Activated CD4-positive, alpha-beta T cell treated with anti-CD3 and anti-CD28 coated beads, Interleukin-2, amount 50 U/mL, for 24 hours (primary cell): ENCODE results near the gene ARMC2.
"Not testable (repeated sequence)": the region's sequence is repeated elsewhere in the genome, so short reads cannot be mapped to it uniquely, and the experiment has no call there.

ENCODE experiments used
- DNase-seq, 2 donors: peaks; one replicate each; pipeline ENCODE4 v3.0.0-alpha.2; 2020; ENCODE audit warnings: low read depth in 1 of 2, low spot score in 1 of 2

Gene ARMC2

DNA sequence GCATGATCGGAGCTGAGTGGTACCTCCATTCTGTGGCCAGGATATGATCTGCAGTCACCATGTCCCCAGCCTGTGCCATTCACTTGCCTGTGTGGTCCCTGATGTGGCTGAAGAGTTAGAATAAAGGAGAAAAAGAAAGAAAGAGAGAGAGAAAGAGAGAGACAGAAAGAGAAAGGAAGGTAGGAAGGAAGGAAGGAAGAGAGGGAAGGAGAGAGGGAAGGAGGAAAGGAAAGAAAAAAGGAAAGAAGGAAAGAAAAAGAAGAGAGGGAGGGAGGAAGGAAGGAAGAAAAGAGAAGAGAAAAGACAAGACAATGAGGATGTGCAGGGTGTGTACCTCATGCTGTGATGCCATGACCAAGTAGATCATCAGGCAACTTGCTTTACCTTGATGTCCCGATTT is 22.1 kb downstream of the ARMC2 start:
- DNase-seq, result no peak

DNA sequence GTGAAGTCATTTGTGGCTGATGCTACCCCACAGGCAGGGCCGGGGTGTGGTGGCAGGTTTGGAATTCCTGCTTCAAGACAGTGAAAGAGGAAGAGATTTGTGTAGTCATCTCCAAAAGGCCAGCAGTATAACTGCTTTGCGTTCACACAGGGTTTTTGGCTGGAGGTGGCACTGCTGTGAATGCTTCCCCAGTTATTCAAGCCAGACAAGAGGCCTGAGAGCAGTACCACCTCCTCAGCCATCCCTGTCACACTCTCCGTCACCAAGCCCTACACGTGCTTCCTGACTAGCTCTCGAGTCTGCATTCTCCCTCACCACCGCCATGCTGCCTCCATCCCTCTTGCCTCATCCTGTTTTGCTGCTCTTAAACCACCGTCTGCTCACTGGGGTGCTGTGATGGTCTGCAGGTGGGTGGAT is 23.9 kb downstream of the ARMC2 start:
- no peak for DNase-seq

DNA sequence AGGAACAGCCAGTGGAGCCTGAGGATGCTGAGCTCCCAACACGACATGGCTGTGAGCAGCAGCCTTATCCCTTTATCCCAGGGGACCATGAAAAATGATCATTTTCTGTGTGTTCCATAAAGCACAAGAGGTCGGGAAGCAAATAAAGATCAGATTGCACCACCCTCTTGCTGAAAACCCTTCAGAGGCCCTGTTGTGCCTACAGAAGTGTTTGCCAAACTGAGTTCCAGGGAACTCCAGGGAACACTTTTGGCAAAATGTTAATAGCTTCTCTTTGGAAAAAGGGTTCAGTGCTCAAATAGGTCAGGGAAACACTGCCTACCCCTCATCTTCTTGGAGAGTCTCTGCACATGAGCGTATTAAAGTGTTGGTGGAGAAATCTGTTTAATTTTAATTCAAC is 24.4 kb downstream of the ARMC2 start:
- no peak for DNase-seq

DNA sequence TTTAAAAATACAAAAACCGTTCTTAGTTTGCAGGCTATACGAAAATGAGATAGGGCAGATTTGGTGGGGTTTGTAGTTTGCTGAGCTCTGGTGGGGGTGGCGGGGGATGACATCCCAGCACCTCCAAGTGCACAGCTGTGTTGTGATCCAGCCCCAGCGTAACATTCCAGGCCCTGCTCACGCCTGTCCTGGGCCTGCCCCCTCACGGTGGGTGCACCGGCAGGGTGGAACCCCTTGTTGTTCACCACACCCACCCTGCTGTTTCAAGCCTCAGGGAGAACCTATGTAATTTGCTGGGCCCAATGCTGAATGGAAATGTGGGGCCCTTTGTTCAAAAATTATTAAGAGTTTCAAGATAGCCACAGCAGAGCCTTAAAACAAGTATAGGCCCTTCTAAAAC is 25.0 kb downstream of the ARMC2 start:
- DNase-seq, result no peak

DNA sequence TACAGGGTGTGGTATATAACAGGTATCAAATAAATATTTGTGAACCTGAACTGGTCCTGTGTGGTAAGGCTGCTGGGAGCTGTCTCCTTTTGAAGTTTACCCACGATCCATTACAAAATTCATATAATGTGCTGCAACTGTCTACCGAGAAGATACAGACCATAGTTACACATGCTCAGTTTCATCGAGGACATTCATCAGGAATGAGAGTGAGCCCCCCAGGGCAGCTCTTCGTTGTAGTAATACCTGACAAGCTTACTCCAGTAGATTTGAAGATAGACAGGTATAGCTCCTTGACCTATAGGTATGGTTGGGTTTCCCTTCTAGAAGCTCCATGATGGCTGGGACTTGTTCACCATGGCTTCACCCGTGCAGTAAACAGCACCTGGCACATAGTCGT is 25.7 kb downstream of the ARMC2 start:
- DNase-seq, result no peak

DNA sequence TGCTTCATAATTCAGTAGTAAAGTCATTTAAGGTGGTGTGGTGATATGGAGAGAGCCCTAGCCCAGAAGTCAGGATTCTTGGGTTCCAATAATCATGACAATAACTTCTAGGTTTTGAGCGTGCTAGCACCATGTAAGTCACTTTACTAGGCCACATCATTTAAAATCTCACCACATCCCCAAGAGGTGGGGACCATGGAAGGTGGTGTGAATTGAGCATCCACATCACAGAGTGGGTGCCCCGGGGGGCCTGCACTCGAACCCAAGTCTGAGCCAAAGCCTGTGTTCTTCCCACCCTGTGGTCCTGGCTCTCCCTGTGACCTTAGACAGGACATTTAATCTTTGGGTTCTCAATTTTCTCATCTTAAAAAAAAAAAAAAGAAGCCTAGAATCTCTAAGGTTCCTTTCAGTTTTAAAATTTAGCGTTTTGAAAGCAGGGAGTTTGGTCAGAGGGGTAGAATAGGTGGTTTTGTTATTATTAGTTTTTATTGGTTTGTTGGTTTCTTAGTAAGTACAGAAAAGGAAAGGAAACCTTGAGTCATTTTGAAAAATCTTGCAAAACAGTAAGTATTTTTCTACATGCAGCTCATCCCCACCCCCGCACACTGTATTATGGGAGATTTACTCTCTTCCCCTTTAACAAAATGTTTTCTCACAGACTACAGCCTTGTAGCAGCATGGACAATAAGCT is 26.4 kb downstream of the ARMC2 start:
- DNase-seq, result peak; percentile 37 to 62

DNA sequence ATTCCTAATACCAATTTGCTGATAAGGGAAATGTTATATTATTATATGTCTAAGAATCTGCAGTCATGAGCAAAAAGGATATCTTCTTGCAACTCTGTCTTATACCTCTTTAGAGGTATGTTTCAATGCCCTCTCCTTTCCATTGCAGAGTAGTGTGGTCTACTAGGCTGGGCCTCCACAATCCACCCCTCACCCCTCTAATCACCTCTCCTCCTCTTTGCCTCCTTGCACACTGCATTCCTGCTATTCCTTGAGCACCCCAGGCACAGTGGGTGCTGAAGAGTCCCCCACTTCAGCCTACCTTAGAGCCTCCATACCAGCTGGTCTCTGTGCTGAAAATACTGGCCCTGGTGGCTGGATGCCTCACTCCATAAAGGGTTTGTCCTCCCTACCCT is 26.9 kb downstream of the ARMC2 start:
- DNase-seq, result no peak

DNA sequence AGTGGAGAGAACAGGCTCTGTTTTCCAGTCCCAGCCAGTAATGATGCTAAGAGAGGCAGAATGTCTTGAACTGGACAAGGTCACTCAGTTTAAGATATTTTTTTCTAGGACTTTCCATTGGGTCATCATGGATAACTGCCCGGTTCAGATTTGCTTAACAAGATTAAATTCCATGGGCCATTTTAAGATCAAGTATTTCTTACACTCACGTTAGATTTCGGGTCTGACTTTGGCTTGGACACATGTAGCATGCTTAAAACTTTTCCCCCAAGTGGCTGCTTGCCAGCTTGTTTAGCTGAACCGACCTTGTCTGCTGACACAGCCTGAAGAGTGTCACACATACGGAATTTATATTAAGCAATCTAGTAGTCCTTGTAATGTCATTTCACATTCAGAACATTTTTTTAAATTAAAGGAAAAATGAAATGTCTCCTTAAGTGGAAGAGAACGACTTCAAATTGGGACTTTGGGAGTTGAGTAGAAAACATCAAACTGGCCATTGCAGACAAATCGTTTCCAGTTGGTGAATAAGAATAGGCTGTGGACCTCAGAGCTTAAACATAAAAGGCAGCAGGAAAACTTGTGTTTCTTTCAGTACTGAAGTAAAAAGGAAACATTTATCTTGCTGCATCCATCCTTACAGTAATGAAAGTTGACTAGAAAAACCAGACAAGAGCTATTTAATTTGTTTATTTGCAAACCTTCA is 29.0 kb downstream of the ARMC2 start:
- no peak for DNase-seq

DNA sequence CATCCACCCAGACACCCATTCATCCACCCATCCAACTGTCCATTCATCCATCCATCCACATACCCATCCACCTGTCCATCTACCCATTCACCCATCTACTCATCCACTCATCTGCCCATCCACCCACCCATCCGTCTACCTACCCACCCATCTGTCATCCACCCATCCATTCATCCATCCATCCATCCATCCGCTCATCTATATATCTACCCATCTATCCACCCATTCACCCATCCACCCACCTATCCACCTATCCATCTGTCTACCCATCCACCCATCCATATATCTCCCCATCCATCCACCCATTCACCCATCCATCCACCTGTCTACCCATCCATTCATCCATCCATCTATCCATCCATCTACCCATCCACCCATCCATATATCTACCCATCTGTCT is 30.7 kb downstream of the ARMC2 start:
- DNase-seq, result no peak

DNA sequence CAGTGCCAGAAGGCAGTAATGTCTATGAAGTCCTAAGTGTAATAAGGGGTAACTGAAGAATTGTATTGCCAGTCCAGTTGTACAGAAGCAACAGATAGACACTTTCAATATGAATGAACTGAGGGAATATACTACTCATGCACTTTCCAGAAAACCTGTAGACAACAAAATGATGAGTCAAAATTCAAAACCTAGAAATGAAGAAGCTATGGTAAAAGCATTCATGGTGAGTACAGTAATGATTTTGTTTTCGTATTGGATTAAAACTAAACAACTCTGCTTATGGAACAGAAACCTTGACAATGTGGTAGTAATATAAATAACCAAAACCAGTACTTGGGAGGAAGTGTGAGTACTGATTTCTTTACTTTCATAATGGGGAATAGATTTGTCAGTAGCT is 35.0 kb downstream of the ARMC2 start:
- DNase-seq, result no peak

DNA sequence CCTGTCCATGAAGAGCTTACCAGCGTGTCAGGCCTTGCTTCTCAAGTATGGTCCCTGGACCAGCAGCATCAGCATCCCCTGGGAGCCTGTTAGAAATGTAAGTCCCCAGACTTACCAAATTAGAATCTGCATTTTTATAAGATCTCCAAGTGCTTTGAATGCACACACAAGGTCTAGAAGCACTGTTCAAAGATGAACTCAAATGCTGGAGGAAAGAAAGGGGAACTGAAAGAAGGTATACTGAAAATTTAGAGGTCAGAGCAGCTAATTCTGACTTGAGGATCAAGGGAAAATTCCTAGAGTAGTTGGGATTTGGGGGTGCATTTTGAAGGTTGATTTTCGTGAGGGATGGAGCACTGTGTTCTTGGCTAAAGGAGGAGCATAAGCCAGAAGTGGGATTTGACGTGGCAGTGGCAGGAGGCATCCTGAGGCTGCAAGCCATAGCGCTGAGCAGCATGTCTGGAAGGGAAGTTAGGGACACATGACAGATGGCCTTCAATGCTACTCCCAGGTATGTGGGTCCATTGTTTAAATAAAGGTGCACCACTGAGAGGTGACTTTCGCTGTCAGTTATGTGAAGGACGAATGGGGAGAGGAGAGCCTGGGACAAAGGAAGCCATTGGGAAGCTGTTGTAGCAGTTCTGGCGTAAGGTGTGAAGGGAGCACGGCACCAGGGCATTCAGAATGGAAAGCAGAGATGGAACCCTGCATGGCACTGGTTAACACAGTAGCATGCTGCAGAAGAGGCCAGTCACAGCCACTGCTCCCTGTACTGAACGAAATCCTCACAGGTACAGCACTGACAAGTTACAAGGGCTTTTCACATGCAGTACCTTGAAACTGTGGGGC is 36.2 kb downstream of the ARMC2 start:
- no peak for DNase-seq

DNA sequence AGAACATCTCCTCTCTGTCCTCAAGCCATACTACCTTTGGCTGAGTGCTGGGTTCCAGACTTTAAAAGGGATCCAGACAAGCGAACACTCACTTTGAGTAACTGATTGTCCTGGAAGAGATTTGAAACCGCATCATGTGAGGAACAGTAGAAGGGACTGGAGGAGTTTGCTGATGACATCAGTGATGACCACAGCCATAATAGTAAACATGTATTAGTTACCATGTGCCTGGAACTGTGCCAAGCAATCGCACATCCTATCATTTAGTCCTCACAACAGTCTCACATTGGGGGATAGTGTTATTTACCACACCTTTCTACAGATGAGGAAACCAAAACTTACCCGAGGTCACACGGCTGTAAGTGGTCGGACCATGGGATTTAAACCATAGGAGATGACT is 39.8 kb downstream of the ARMC2 start:
- DNase-seq, result no peak

DNA sequence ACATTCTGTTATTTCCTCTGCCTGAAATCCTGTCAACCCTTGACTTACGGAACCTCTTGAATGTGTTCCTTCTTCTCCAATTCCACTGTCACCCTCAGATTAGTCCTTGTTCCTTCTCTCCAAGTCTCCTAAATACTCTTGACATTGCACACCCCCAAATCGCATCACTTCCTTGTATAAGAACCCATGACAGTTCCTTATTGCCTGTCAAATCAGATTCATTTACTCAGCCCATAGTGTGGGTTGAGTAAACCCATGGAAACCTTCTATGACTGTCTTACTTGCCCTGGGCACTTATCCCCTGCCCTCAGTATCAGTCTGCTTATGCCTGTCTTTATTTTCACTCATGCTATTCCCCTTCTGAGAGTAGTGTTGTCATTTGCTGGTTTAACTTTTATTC is 40.5 kb downstream of the ARMC2 start:
- no peak for DNase-seq

DNA sequence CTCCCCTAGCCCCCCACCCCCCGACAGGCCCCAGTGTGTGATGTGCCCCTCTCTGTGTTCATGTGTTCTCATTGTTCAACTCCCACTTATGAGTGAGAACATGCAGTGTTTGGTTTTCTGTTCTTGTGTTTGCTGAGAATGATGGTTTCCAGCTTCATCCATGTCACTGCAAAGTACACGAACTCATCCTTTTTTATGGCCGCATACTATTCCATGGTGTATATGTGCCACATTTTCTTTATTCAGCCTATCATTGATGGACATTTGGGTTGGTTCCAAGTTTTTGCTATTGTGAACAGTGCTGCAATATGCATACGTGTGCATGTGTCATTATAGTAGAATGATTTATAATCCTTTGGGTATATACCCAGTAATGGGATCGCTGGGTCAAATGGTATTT is 42.7 kb downstream of the ARMC2 start:
- DNase-seq, result not testable (repeated sequence)

DNA sequence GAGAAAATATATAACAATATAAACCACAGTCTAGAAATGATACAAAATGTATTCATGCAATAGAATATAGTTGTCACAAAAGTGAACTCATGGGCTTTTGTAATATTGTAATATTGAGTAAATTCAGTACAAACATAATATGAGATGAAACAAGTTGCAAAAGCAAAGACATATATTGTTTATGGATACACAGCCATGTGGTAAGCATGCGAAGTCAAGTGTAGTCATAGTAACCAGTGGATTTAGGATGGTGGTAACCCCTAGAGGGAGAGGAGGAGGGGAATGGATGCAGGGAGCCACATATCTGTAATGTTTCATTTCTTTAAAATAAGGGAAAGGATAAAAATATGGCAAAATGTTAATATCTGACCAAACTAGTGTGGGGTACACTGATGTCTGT is 47.3 kb downstream of the ARMC2 start:
- DNase-seq, result no peak

DNA sequence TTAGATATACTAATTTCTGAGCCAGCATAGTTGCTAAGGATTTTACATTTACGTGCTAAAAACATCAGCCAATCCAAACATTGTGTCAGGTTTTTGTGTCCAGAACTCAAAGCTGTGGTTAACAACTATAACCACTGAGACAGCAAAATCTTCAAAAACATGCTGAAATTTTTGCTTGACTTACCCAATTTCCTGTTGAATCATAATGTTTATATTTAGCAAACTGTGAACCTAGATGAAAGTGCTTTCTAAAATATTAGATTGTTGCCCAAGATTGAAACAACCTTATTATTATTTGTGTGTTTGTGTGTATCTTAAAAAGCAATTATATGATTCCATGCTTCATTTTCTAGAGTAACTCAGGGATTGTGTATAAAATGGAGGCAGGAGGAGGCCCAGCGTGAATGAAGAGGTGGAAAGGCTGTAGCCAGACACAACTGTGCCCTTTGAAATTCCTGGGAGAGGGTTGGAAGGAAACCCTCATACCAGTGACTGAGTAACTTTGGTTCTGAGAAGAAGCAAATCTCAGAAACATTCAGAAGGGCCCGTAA is 48.0 kb downstream of the ARMC2 start:
- no peak for DNase-seq

DNA sequence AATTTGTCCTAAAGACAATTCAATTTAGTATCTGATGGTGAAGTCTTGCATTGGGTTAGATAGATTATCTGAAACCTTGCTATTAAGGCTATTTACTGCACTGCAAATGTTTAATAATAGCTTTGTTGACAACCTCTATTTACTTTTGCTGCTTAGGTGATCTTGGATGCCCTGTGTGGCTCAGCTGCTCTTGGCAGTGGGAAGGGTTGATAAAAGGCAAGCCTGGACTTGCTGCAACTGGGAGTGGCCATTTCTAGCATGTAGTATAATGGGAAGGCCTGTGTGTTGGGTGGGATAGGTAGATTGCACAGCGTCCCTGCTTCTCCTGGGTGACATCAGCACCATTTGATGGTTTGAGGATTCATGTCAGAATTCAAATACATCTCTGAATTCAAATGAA is 49.1 kb downstream of the ARMC2 start:
- no peak for DNase-seq

DNA sequence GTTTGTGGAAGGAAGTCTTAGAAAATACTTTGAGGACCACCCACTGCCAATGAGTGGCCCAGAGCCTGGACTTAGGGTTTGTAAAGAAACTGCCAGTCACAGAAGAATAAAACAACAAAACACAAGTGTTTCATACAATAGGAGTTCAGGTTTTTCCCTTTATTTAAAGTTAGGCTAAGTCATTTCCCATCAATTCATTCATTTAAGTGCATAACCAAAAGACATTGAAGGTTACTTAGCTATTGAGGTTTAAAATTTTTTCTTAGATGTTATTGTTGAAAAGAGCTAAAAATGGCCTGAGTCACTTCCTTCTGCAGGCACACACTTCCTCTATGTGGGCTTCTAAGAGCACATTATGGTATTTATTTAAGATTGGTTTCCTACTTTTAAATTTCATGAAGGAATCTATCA is 54.2 kb downstream of the ARMC2 start:
- DNase-seq, result no peak

DNA sequence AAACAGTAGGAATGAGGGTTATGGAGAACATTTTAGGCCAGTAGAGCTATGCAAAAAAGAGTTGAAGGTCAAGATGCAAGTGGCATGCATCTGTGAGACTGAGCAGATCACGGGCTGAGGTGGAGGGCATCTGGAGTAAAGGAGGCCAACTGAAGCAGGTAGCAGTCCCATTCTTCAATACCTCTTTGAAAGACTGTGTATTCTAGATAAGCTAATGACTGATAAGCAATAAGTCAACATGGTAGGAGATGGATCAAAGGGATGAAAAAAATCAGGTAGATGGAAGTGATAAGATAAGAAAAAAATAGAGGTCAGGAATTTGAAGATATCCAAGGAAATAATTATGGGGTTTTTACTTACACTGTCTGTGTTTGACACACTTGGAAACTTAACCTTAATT is 55.6 kb downstream of the ARMC2 start:
- no peak for DNase-seq

DNA sequence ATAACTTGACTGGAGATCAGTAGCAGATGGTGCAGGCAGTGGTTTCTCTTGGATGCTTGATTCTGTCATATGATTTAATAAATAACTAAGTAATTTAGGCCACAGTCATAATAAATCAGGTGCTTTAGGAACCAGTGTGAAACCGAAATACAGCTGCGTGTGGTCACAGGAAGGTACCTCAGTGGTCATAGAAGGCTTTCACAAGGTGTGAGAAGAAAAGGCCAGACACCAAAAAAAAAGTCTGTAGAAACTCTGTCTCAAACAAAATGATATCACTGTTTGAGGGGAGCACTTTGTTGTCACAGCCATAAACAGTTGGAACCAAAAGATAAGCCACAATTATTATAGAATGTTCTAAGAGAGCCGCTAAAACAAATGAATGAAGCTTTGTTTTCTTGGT is 56.5 kb downstream of the ARMC2 start:
- no peak for DNase-seq

DNA sequence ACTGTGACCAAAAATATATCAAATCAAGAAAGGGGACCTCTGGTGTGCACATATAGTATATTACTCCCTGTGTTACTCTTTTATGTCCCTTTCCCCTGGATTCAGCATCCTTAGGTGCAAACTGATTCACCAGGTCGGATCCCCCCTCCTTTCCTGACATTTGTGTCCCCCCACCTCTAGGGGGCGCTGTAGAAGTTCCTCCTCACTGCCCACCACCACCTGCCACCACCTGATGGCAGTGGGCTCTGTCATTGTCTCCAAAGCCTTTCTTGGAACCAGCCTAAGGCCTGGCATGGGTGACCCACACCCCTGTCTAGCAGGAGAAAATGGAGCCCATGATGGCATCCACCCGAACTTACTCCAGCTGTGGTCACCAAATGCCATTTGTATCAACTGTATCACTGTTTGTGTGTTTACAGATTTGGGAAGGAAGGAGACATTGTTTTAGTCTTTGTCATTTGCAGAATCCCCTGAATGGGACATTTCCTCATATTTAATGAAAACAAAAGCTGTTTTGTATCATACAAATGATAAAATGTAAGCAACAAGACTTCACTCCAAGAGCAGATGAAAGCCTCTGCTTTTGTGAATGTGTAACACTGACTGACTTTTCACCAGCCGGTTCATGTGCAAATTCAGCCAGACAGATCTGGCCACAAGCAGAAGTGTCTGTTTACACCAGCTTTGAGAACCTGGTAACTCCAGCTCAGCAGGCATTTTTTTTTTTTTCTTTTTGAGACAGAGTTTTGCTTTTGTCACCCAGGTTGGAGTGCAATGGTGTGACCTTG is 66.2 kb downstream of the ARMC2 start:
- no peak for DNase-seq
